Epithelial cell of esophagus (primary cell): ENCODE data around the gene GRM4.
"Not testable (repeated sequence)": the region's sequence is repeated elsewhere in the genome, so short reads cannot be mapped to it uniquely, and the experiment has no call there.

Experiments used
- DNase-seq: peaks from one replicate; pipeline ENCODE4 v3.0.0; 2010; ENCODE audit warnings: low read depth
- H3K4me3 ChIP-seq: 2 replicates; pipeline ENCODE4 v1.5.1; 2011; ENCODE audit warnings: mild to moderate bottlenecking, low read length, control low read depth
- TF ChIP-seq, protein P1 (sequence below): IDR thresholded peaks from 2 replicates; pipeline ENCODE4 v1.5.1; 2011; ENCODE audit warnings: low read depth, mild to moderate bottlenecking, low read length, control low read depth, inconsistent platforms; ENCODE audit not compliant: insufficient read depth; ENCODE audit errors: missing control alignments

GRM4 gene

DNA sequence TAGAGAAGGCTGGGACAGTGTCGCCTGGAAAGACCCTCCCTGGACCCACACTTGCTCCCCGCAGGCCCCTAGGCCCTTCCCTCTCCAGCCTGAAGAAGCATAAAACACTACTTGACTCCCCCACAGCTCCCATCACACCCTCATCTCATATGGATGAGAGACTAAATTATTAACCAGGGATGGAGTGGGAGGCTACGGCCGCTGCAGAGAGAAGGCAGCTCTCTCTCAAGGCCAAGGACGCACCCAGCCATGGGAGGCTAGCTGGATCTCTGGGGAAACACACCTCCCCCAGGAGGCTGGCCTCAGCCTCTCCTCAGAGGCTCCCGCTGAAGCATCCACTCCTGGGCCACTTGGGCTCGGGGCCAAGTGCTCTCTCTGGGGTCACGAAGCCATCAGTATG is 102.5 kb downstream of the GRM4 start:
- no peak overlapping the region for H3K4me3 ChIP-seq
- TF ChIP-seq, protein P1, sequence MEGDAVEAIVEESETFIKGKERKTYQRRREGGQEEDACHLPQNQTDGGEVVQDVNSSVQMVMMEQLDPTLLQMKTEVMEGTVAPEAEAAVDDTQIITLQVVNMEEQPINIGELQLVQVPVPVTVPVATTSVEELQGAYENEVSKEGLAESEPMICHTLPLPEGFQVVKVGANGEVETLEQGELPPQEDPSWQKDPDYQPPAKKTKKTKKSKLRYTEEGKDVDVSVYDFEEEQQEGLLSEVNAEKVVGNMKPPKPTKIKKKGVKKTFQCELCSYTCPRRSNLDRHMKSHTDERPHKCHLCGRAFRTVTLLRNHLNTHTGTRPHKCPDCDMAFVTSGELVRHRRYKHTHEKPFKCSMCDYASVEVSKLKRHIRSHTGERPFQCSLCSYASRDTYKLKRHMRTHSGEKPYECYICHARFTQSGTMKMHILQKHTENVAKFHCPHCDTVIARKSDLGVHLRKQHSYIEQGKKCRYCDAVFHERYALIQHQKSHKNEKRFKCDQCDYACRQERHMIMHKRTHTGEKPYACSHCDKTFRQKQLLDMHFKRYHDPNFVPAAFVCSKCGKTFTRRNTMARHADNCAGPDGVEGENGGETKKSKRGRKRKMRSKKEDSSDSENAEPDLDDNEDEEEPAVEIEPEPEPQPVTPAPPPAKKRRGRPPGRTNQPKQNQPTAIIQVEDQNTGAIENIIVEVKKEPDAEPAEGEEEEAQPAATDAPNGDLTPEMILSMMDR = no peak
- DNase-seq = no peak

DNA sequence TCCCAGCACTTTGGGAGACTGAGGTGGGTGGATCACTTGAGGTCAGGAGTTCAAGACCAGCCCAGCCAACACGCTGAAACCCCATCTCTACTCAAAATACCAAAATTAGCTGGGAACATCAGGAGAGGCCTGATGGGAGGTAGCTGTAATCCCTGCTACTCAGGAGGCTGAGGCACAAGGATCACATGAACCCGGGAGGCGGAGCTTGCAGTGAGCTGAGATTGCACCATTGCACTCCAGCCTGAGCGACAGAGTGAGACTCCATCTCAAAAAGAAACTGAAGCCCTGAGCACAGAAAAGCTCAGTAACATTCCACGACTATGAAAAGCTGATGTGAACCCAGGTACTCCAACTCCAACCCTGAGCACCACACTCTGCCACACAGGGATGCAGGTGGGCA is 103.9 kb downstream of the GRM4 start:
- DNase-seq, H3K4me3 ChIP-seq: not testable (repeated sequence)

DNA sequence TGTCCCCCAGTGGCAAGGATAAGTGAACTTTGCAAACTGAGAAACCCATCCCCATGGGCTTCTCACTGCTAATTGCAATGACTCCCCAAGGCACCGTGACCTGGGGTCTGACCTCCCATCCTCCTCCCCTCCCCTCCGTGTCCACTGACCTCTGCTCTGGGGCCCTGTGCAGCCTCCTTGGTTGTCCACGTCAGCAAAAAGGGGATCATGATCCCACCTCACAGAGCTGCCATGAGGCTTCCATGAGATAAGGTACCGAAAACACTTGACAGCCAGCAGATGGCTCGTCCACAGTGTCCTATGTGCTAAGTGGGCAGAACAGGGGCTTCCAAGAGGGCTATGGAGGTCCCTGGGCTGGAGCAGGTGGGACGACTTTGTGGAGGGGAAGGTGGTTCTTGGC is 104.5 kb downstream of the GRM4 start:
- TF ChIP-seq, protein P1 = no peak
- no peak for DNase-seq
- no peak overlapping the region for H3K4me3 ChIP-seq

DNA sequence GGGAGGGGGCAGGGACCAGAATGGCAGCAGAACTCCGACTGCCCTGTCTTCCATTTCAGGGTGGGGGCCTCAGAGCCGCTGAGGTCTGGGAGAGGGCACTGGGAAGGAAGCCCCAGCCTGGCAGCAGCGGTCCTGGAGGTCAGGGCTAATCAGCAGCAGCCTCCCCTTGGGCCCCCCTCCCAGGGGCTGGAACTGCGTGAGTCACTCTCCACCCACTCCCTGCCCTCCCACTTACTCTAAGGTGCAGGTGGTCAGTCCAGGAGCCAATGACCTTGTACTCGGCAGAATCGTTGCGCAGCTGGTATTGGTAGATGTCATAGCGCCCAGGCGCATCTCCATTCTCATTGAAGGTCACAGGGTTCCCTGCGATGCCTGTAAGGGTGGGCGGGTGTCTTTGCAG is 105.9 kb downstream of the GRM4 start:
- no peak for DNase-seq
- TF ChIP-seq, protein P1 = no peak
- no peak overlapping the region for H3K4me3 ChIP-seq

DNA sequence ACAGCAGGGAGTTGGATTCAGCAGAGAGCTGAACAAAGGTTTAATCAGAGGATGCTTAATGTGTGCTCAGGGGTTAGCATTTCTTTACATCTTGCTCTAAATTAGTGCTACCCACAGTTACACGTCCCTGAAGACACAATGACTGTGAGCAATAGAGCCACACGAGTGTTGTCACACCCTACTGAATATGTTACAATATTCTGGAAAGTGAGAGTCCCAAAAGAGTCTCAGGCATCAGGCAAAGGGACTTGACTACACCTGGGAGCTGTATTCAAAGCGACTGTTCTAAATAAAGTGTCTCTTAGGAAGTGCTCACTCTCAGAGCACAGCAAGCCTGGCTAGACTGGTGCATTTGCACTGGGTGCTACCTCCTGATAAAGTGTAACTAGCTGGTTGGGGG is 108.7 kb downstream of the GRM4 start:
- no peak overlapping the region for H3K4me3 ChIP-seq
- no peak for DNase-seq
- TF ChIP-seq, protein P1 = no peak

DNA sequence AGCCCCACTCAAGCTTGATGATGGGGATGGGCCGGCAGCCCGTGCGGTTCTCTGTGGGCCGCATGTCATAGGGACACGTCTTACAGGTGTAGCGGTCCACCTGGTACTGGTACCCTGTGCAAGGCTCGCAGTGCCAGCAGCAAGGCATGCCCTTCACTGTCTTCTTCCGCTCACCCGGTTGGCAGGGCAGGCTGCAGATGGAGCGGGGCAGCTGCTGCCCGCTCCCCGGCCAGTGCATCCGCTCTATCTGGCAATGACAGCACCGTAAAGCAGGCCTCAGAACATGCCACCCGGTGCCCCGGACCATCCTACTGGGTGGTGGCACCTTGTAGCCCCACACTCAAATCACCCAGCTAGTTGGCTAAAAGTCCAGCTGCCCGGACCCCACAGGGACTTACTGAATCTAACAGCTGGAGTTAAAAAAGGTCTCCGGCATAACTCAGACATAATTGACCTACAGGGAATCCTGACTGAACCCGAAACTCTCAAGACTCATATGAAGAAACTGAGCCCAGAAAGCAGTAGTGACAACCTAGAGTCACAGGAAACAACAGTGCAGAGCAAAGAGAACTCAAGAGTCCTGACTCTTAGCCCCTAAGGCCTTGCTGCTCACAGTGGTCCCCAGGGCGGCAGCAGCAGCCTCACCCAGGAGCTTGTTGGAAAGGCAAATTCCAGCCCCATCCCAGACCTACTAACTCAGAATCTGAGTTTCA is 109.4 kb downstream of the GRM4 start:
- TF ChIP-seq, protein P1 = no peak
- no peak for DNase-seq
- H3K4me3 ChIP-seq = no peak overlapping the region

DNA sequence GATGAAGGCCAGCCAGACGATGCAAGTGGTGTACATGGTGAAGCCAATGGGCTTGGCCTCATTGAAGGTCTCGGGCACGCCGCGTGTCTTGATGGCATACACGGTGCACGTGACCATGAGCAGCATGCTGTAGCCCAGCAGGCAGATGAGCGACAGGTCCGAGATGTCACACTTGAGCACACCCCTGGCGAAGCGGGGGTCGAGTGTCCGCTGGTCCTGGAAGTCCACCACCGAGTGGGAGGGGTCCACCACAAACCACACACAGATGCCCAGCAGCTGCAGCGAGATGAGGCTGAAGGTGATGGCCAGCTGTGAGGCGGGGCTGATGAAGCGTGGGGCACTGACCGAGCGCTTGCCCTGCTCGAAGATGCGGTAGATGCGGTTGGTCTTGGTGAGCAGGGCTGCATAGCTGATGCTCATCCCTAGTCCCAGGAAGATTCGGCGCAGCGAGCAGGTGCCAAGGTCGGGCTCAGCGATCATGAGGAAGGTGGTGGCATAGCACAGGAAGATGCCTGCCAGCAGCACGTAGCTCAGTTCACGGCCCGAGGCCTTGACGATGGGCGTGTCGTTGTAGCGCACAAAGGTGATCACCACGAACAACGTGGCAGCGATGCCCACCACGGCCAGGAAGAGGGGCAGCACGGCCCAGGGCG is 110.1 kb downstream of the GRM4 start:
- DNase-seq = no peak
- TF ChIP-seq, protein P1 = no peak
- H3K4me3 ChIP-seq = no peak overlapping the region
